Measurements from ENCODE around the gene STAT5B. TPM values are rescaled to one million over a fixed set of nuclear protein-coding genes. Genes with fewer than 3 reads are reported as not detected.

Gene STAT5B
- total and polyA plus RNA-seq, 2 of the 13 experiments (the other 11 are each of a cell fraction or from before 2014, with no cell fraction given): 21.0 to 42.8 TPM

DNA sequence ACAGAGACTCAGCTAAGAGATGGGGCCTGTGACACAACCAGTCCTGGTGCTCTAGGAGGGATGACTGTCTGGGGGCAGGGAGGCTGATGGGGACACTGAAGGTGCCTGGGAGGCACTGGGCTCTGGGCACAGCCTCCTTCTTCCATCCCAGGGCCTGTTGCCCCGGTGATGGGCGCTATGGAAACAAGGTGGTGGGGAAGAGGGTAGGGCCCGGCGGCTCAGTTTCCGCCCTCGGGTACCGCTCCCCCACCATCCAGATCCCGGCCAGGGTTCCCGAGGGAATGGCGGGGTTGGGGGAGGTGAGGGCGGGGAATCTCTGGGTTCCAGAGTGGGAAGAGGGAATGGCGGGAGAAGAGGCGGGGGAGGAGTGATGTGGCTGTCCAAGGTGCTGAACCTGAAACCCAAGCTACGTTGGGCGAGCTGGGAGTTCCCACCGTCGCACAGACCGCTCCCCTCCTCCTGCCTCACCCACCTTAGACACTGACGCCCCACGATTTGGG lies 96.2 kb downstream of the STAT5B start (continued):
- TF ChIP-seq, protein P1, sequence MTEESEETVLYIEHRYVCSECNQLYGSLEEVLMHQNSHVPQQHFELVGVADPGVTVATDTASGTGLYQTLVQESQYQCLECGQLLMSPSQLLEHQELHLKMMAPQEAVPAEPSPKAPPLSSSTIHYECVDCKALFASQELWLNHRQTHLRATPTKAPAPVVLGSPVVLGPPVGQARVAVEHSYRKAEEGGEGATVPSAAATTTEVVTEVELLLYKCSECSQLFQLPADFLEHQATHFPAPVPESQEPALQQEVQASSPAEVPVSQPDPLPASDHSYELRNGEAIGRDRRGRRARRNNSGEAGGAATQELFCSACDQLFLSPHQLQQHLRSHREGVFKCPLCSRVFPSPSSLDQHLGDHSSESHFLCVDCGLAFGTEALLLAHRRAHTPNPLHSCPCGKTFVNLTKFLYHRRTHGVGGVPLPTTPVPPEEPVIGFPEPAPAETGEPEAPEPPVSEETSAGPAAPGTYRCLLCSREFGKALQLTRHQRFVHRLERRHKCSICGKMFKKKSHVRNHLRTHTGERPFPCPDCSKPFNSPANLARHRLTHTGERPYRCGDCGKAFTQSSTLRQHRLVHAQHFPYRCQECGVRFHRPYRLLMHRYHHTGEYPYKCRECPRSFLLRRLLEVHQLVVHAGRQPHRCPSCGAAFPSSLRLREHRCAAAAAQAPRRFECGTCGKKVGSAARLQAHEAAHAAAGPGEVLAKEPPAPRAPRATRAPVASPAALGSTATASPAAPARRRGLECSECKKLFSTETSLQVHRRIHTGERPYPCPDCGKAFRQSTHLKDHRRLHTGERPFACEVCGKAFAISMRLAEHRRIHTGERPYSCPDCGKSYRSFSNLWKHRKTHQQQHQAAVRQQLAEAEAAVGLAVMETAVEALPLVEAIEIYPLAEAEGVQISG (CRISPR knock-in tag; IDR thresholded peaks at IDR 0.05): peak; percentile 91
- TF ChIP-seq TOE1 (CRISPR knock-in tag; IDR thresholded peaks at IDR 0.05): peak; percentile 72; the same call in 1 of the 2 replicates
- TF ChIP-seq, protein P2, sequence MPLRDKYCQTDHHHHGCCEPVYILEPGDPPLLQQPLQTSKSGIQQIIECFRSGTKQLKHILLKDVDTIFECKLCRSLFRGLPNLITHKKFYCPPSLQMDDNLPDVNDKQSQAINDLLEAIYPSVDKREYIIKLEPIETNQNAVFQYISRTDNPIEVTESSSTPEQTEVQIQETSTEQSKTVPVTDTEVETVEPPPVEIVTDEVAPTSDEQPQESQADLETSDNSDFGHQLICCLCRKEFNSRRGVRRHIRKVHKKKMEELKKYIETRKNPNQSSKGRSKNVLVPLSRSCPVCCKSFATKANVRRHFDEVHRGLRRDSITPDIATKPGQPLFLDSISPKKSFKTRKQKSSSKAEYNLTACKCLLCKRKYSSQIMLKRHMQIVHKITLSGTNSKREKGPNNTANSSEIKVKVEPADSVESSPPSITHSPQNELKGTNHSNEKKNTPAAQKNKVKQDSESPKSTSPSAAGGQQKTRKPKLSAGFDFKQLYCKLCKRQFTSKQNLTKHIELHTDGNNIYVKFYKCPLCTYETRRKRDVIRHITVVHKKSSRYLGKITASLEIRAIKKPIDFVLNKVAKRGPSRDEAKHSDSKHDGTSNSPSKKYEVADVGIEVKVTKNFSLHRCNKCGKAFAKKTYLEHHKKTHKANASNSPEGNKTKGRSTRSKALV (CRISPR knock-in tag; IDR thresholded peaks at IDR 0.05): 0 out of 2 replicates have a peak, but pooled peaks have one; percentile 74
- TF ChIP-seq CHD2 (IDR thresholded peaks at IDR 0.05; ENCODE audit: low read depth, low read length): no peak
- no peak for TF ChIP-seq RCOR2 (CRISPR knock-in tag; IDR thresholded peaks at IDR 0.05)
- no peak for TF ChIP-seq MBNL3 (CRISPR knock-in tag; conservative IDR thresholded peaks at IDR 0.05)
- TF ChIP-seq ZSCAN9 (CRISPR knock-in tag; IDR thresholded peaks at IDR 0.05; ENCODE audit: borderline replicate concordance): peak; percentile 98
- no peak for TF ChIP-seq CREM (IDR thresholded peaks at IDR 0.05)
- TF ChIP-seq CREM (CRISPR knock-in tag; IDR thresholded peaks at IDR 0.05): no peak
- TF ChIP-seq SMYD3 (CRISPR knock-in tag; IDR thresholded peaks at IDR 0.05): 0 out of 2 replicates have a peak, but pooled peaks have one; percentile 53
- peak; percentile 82 for TF ChIP-seq ZNF589 (CRISPR knock-in tag; conservative IDR thresholded peaks at IDR 0.05)
- TF ChIP-seq, protein P3, sequence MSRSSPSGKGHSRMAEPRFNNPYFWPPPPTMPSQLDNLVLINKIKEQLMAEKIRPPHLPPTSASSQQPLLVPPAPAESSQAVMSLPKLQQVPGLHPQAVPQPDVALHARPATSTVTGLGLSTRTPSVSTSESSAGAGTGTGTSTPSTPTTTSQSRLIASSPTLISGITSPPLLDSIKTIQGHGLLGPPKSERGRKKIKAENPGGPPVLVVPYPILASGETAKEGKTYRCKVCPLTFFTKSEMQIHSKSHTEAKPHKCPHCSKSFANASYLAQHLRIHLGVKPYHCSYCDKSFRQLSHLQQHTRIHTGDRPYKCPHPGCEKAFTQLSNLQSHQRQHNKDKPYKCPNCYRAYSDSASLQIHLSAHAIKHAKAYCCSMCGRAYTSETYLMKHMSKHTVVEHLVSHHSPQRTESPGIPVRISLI (CRISPR knock-in tag; IDR thresholded peaks at IDR 0.05; ENCODE audit: borderline replicate concordance): peak; percentile 46; the same call in 1 of the 2 replicates
- TF ChIP-seq ATF7 (IDR thresholded peaks at IDR 0.05): no peak
- no peak for TF ChIP-seq ATF7 (CRISPR knock-in tag; IDR thresholded peaks at IDR 0.05)
- TF ChIP-seq ZNF431 (CRISPR knock-in tag; IDR thresholded peaks at IDR 0.05; ENCODE audit: borderline replicate concordance, low read depth): no peak
- peak; percentile 56; the same call in 1 of the 2 replicates for TF ChIP-seq ZFY (CRISPR knock-in tag; IDR thresholded peaks at IDR 0.05)
- TF ChIP-seq ZNF878 (CRISPR knock-in tag; IDR thresholded peaks at IDR 0.05): peak; percentile 58; the same call in 1 of the 2 replicates
- peak; percentile 43; the same call in 1 of the 2 replicates for TF ChIP-seq ZNF652 (CRISPR knock-in tag; IDR thresholded peaks at IDR 0.05; ENCODE audit: borderline replicate concordance, low read depth)
- no peak for TF ChIP-seq ZNF180 (CRISPR knock-in tag; IDR thresholded peaks at IDR 0.05; ENCODE audit: borderline replicate concordance, low read depth)
- no peak for TF ChIP-seq POLR2AphosphoS5 (IDR thresholded peaks at IDR 0.05; ENCODE audit: low read depth, low read length)
- peak; percentile 82 for TF ChIP-seq ZNF644 (CRISPR knock-in tag; IDR thresholded peaks at IDR 0.05; ENCODE audit: low read depth)
- TF ChIP-seq FOSL2 (CRISPR knock-in tag; IDR thresholded peaks at IDR 0.05): peak; percentile 64
- no peak for TF ChIP-seq ZEB1 (IDR thresholded peaks at IDR 0.05; ENCODE audit: insufficient replicate concordance, low read depth)
- TF ChIP-seq, protein P4, sequence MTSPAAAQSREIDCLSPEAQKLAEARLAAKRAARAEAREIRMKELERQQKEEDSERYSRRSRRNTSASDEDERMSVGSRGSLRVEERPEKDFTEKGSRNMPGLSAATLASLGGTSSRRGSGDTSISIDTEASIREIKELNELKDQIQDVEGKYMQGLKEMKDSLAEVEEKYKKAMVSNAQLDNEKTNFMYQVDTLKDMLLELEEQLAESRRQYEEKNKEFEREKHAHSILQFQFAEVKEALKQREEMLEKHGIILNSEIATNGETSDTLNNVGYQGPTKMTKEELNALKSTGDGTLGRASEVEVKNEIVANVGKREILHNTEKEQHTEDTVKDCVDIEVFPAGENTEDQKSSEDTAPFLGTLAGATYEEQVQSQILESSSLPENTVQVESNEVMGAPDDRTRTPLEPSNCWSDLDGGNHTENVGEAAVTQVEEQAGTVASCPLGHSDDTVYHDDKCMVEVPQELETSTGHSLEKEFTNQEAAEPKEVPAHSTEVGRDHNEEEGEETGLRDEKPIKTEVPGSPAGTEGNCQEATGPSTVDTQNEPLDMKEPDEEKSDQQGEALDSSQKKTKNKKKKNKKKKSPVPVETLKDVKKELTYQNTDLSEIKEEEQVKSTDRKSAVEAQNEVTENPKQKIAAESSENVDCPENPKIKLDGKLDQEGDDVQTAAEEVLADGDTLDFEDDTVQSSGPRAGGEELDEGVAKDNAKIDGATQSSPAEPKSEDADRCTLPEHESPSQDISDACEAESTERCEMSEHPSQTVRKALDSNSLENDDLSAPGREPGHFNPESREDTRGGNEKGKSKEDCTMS (CRISPR knock-in tag; conservative IDR thresholded peaks at IDR 0.05): peak; percentile 96
